Mucosa of rectum (tissue), 2 donors: Measurements from ENCODE around the gene GABBR2.

ENCODE experiments used
- H3K27ac ChIP-seq, 2 donors: one replicate each; pipeline ENCODE4 v1.7.0; 2013; ENCODE audit warnings: inconsistent platforms in 2 of 2, low read depth in 2 of 2, low read length in 2 of 2
- H3K27me3 ChIP-seq, 2 donors: one replicate each; pipeline ENCODE4 v1.7.0; 2013; ENCODE audit warnings: low read length in 2 of 2; ENCODE audit not compliant: control insufficient read depth in 2 of 2, insufficient read depth in 2 of 2
- H3K36me3 ChIP-seq, 2 donors: one replicate each; pipeline ENCODE4 v1.7.0; 2013; ENCODE audit warnings: low read length in 2 of 2; ENCODE audit not compliant: control insufficient read depth in 2 of 2, insufficient read depth in 2 of 2
- H3K4me1 ChIP-seq, 2 donors: one replicate each; pipeline ENCODE4 v1.7.0; 2013; ENCODE audit warnings: low read length in 2 of 2, mild to moderate bottlenecking in 1 of 2; ENCODE audit not compliant: control insufficient read depth in 2 of 2, insufficient read depth in 2 of 2
- H3K4me3 ChIP-seq, 2 donors: one replicate each; pipeline ENCODE4 v1.7.0; 2013; ENCODE audit warnings: low read length in 2 of 2
- H3K9ac ChIP-seq, 2 donors: one replicate each; pipeline ENCODE4 v1.7.0; 2013; ENCODE audit warnings: low read length in 2 of 2, low read depth in 1 of 2, mild to moderate bottlenecking in 1 of 2
- H3K9me3 ChIP-seq, 2 donors: one replicate each; pipeline ENCODE4 v1.7.0; 2013; ENCODE audit warnings: low read length in 2 of 2; ENCODE audit not compliant: control insufficient read depth in 2 of 2
- donor health status: healthy.
- donor health status: Normal muscosa, but diverticular disease.

The GABBR2 gene

GRCh38 chr9:98456156-98456613 lies 252.6 kb downstream of the GABBR2 start:
- no peaks in the 10 kb centered on the region for H3K4me1 ChIP-seq
- peaks cover 2 to 6% of the 10 kb centered on the region in 2 donors for H3K9me3 ChIP-seq
- no peak overlapping the region for H3K9ac ChIP-seq
- H3K36me3 ChIP-seq, result no peaks in the 10 kb centered on the region
- peaks cover 0 to 3% of the 10 kb centered on the region in 2 donors for H3K27me3 ChIP-seq
- H3K27ac ChIP-seq, result no peak overlapping the region
- no peak overlapping the region for H3K4me3 ChIP-seq

- Histone ChIP-seq H3K27me3 (peaks cover 0 to 3% of the 10 kb centered on the region in 2 donors), H3K36me3 (no peaks in the 10 kb centered on the region), H3K9me3 (peaks cover 0 to 1% of the 10 kb centered on the region in 2 donors), H3K4me1 (no peaks in the 10 kb centered on the region), H3K27ac (no peak overlapping the region), H3K4me3 (no peak overlapping the region), H3K9ac (no peak overlapping the region)
Measured at GRCh38 chr9:98455256-98456155, 253.2 kb downstream of the GABBR2 start.

DNA sequence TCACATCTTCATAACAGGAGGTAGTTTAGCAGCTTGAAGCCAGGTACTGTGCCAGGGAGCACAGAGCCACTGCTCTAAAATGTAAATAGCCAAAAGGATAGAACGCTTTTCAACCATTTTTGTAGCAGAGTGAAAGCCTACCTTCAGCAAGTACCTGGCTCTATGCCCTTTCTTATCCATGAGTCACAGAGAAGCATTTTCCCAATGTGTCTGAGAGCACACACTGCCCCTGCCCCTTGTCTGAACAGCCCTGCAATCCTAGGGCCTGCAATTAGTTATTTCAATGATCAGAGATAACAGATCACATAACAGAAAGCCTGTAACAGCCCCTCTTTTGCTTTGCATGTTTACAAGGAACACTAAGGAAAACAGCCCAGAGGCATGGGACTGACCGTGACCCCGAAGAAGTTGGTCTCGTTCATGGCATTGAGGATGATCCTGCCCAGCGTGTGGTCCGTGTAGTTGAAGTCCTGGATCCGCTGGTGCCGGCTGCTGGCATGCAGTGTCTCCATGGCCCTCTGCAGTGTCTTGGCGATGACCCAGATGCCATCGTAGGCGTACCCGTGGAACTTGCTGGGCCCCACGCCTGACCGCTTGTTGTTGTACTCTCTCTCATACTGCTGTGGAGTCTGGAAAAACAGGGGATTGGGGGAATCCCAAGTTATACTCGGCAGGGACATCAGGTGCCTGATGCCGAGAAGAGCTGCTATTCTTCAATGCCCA lies 255.0 kb downstream of the GABBR2 start:
- no peaks in the 10 kb centered on the region for H3K9me3 ChIP-seq
- H3K4me3 ChIP-seq, result no peak overlapping the region
- no peak overlapping the region for H3K27ac ChIP-seq
- no peak overlapping the region for H3K9ac ChIP-seq
- no peaks in the 10 kb centered on the region for H3K4me1 ChIP-seq
- peaks cover 0 to 3% of the 10 kb centered on the region in 2 donors for H3K27me3 ChIP-seq
- no peaks in the 10 kb centered on the region for H3K36me3 ChIP-seq

DNA sequence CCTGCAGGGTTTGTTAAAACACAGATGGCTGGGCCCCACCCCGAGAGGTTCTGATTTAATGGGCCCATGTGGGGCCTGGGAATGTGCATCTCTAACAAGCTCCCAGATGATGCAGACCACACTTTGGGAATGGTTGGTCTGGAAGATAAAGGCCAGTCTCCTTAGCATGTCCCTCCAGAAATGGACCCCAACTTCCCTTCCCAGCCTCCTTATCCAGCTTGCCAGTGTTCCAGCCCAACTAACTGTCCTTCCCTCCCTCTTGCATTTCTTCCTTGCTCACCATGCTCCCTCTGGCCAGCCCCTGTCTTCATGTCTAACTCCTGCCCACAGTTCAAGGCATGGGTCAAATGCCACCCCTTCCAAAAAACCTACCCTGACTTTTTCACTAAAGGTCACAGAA lies 257.2 kb downstream of the GABBR2 start:
- Histone ChIP-seq H3K36me3 (no peaks in the 10 kb centered on the region), H3K27ac (no peak overlapping the region), H3K9ac (no peak overlapping the region), H3K27me3 (peaks cover 0 to 3% of the 10 kb centered on the region in 2 donors), H3K4me1 (no peaks in the 10 kb centered on the region), H3K9me3 (no peaks in the 10 kb centered on the region), H3K4me3 (no peak overlapping the region)

DNA sequence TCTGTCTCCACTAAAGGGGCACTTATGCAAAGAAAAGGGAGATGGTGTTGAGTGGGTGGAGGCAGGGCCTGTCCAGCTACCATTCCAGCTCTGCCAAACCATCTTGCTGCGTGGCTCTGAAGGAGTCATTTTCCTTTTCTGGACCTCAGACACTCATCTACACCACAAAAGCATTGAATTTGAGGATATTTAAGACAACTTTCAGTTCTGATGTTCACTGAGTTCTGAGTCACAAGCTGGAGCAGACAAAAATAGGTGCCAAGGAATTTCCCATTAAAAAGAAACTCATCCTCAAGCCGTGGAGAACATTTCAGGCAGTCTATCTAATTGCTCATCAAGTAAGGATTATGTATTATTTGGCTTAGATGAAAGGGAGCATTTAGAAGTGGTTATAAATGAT lies 258.2 kb downstream of the GABBR2 start:
- no peaks in the 10 kb centered on the region for H3K36me3 ChIP-seq
- no peaks in the 10 kb centered on the region for H3K9me3 ChIP-seq
- H3K27ac ChIP-seq, result no peak overlapping the region
- no peak overlapping the region for H3K4me3 ChIP-seq
- H3K9ac ChIP-seq, result no peak overlapping the region
- no peaks in the 10 kb centered on the region for H3K27me3 ChIP-seq
- H3K4me1 ChIP-seq, result no peaks in the 10 kb centered on the region

GRCh38 chr9:98449871-98450270 lies 258.9 kb downstream of the GABBR2 start:
- no peaks in the 10 kb centered on the region for H3K27me3 ChIP-seq

GRCh38 chr9:98445576-98445975 lies 263.2 kb downstream of the GABBR2 start:
- H3K9ac ChIP-seq, result no peak overlapping the region
- no peaks in the 10 kb centered on the region for H3K4me1 ChIP-seq
- no peaks in the 10 kb centered on the region for H3K27me3 ChIP-seq
- H3K4me3 ChIP-seq, result no peak overlapping the region
- H3K9me3 ChIP-seq, result no peaks in the 10 kb centered on the region
- H3K36me3 ChIP-seq, result no peaks in the 10 kb centered on the region
- H3K27ac ChIP-seq, result no peak overlapping the region

More at GRCh38 chr9:98449871-98450270, 258.9 kb downstream of the GABBR2 start:
- Histone ChIP-seq H3K9ac (no peak overlapping the region), H3K9me3 (no peaks in the 10 kb centered on the region), H3K27ac (no peak overlapping the region), H3K4me3 (no peak overlapping the region), H3K4me1 (no peaks in the 10 kb centered on the region), H3K36me3 (no peaks in the 10 kb centered on the region)

DNA sequence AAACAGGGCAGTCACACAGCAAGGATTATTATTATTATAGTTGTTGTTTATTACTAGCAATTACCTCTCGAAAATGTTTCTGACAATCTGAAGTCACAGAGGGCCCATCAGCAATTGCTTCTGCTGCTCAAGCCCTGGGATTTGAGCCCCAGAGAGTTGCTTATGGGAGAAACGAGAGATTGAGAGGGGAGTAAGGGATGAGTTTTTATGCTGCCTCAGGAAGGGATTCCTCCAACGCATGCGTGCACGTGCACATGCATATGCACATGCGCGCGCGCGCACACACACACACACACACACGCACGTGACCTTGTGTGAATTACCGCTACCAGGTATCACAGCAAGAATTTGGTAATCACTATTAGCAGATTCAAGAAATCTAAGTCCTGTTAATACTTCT lies 264.1 kb downstream of the GABBR2 start:
- no peaks in the 10 kb centered on the region for H3K27me3 ChIP-seq
- no peak overlapping the region for H3K9ac ChIP-seq
- no peaks in the 10 kb centered on the region for H3K4me1 ChIP-seq
- no peak overlapping the region for H3K4me3 ChIP-seq
- H3K9me3 ChIP-seq, result no peaks in the 10 kb centered on the region
- H3K36me3 ChIP-seq, result no peaks in the 10 kb centered on the region
- no peak overlapping the region for H3K27ac ChIP-seq

DNA sequence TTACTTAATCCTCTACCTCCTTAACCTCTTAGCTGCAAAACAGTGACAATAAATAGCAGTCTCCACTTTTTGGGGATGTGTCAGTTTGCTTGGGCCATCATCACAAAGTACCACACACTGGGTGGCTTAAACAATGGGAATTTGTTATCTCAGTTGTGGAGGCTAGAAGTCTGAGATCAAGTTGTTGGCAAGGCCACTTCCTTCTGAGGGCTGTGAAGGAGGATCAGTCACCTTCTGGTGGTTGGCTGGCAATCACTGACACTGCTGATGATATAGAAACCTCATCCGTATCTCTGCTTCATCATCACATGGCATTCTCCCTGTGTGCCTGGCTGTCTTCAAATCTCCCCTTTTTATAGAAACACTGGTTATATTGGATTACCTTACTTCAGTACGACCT lies 266.2 kb downstream of the GABBR2 start:
- no peaks in the 10 kb centered on the region for H3K36me3 ChIP-seq
- H3K27me3 ChIP-seq, result no peaks in the 10 kb centered on the region
- no peak overlapping the region for H3K4me3 ChIP-seq
- no peaks in the 10 kb centered on the region for H3K4me1 ChIP-seq
- no peak overlapping the region for H3K27ac ChIP-seq
- no peak overlapping the region for H3K9ac ChIP-seq
- no peaks in the 10 kb centered on the region for H3K9me3 ChIP-seq

DNA sequence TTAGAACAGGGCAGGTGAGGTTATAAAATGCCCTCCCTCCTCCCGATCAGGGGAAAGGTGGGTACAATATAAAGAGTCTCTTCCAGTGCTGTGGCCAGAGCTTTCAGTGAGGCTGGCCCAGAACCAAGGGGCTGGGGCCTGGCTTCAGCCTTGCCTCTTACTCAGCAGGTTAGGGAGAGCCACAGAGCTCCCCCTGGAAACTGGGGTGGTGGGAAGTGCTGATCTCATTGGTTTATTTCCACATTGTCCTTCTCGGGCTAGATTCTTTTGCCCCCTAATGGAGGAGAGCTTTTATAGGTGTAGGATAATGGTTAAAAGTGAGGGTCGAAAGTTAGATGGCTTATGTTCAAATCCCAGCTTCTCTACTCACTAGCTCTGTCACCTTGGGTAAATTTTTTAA lies 266.6 kb downstream of the GABBR2 start:
- Histone ChIP-seq H3K4me1 (no peaks in the 10 kb centered on the region), H3K4me3 (no peak overlapping the region), H3K36me3 (no peaks in the 10 kb centered on the region), H3K9ac (no peak overlapping the region), H3K27me3 (no peaks in the 10 kb centered on the region), H3K27ac (no peak overlapping the region), H3K9me3 (no peaks in the 10 kb centered on the region)
